Activated effector memory CD4-positive, alpha-beta T cell treated with anti-CD3 and anti-CD28 coated beads, Interleukin-2, amount 50 U/mL, for 16 hours (primary cell): ENCODE data around the gene REX1BD.

ENCODE experiments used
- DNase-seq: peaks from one replicate; pipeline ENCODE4 v3.0.0-alpha.2; 2020

REX1BD gene

DNA sequence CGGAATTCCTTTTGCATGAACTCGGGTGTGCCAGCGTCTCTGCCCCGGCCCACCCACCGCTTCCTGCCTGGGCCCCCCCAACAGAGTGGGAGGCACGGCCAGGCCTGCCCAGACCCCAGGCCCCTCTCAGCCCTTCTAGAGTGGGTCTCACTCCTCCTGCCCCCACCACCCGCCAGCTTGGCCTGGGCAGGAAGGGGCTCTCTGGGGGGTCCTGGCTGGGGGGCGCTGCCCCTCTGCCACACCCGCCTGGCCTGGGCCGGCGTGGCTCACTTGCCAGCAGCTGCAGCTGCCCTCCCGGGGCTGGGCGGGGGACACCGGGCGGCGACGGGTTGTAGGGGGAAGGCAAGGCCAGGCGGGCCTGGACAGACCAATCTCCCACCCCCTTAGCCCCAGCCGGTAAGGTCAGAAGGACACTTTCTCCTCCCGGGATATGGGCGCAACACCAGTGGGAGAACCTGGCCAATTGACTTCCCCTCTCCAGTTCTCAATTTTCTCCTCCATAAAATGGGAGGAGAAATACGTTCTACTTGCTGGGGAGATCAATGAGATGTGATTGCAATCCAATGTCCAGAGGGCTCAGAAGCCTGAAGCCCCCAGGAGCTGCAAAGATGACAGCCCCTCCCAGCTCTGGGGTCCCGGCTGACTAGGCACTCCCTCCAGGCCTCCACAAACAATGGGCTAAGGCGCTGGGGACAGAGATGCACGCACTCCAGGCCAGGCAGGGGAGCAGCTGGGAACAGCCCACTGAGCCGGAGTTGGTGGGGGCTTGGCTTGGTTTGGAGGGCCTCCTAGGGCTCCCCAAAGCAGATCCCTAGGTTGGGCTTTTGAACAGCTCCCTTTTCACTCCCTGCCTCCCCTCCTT is 15.6 kb downstream of the REX1BD start:
- no peak for DNase-seq

DNA sequence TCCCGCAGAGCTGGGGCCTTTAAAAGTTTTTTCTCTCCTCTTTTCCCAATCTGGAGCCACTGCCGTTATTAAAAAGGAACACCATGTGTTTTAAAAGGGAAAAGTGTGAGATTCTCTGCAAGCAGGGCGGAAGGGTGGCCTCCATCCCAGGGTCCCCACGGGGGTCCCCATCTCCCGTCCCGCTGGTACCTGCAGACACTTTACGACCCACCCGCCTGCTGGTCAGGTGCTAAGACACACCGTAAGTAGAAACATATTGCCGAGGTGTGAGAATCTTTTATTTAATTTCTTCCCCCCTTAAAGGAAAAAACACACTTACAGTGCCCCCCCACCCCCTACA is 16.2 kb downstream of the REX1BD start:
- no peak for DNase-seq

DNA sequence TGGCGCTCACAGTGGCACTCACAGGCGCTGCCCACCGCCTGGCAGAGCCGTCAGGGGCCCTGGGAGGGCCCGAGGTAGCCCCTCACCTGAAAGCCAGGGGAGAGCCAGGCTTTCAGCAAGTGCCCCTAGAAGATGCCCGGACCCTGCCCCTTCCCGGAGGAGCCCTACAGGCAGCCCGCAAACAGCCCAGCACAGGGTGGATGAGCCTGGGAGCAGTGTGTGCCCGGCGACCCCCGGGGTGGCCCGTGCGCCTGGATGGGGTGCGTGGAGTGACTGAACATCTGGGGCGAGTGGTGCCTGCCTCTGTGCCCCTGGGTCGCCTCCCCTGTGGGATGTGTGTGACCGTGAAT is 16.6 kb downstream of the REX1BD start:
- DNase-seq: no peak

DNA sequence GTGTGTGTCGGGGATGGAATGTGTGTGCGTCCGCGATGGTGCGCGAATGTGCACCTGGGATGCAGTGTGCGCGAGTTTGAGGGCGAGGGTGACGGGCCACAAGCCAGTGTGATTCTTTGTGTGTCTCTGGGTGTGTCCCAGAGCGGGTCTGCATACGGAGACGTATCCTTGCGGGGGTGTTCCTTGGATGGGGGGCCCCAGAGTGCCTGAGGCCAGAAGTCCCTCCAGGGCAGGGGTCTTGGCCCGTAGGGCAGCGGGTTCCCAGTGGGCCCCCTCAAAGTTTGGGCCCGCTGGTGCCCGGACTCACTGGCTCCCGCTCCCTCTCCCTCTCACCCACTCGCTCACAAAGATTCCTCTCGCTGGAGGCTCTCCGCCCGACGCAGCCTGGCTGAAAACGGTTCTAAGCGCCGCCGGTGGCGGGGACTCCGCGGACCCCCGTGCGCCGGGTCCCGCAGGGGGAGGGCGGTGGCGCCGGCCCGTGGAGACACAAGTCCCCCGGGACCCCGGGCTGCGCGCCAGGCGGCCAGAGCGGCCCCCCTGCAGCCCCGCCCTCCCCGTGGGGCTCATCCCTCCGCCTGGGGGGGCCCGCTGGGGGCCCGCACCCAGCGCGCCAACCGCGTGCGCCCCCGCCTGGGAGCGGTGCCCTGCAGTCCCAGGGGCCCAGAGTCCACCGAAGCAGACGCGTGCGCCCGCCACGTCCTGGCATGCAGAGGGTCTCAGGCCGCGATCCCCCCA is 17.1 kb downstream of the REX1BD start:
- DNase-seq: no peak

DNA sequence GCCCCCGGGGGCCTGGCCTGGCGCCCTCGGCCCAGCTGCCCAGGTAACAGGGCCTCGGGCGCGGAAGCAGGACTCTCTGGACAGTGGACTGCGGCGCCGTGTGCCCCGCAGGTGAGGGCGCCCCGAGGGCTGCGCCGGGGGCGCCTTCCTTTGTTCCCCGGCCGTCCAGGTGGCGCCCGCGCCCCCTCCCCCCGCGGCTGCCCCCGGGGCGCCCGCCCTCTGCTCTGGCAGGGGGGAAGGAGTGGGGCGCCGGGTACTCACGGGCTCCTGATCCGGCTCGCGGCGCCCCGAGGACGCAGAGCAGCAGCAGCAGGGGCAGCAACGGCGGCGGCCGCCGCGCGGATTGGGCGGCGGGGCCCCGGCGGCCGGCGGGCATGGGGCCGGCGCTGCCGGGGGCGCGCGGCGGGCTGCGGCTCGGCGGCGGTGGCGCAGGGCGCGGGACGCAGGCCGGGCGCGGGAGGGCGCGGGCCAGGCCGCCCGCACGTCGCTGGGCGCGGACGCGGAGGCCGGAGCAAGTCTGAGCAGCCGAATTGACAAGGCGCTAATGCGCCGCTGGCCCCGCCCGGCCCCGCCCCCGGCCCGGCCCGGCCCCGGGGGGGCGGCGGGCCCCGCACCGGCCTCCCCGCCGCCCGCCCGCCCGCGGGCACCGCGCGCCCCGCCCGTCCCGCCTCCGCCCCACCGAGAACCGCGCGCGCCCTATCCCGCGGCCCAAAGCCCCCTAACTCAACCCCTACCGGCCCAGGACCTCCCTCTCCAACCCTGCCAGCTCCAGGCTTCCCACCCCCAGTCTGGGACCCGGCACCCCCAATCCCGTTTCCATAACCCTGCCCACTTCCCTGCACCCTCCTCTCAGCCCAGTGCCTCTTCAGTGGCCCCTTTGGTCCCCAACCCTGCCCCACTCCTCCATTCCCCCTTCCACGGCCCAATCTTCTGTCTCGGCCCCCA is 18.0 kb downstream of the REX1BD start, which contains the start of gene CRLF1:
Gene CRLF1, minus strand, starts transcription at position 519 of the 945 bp plus-strand sequence. Its CDS starts 143 bp downstream, at position 376.
- no peak for DNase-seq

DNA sequence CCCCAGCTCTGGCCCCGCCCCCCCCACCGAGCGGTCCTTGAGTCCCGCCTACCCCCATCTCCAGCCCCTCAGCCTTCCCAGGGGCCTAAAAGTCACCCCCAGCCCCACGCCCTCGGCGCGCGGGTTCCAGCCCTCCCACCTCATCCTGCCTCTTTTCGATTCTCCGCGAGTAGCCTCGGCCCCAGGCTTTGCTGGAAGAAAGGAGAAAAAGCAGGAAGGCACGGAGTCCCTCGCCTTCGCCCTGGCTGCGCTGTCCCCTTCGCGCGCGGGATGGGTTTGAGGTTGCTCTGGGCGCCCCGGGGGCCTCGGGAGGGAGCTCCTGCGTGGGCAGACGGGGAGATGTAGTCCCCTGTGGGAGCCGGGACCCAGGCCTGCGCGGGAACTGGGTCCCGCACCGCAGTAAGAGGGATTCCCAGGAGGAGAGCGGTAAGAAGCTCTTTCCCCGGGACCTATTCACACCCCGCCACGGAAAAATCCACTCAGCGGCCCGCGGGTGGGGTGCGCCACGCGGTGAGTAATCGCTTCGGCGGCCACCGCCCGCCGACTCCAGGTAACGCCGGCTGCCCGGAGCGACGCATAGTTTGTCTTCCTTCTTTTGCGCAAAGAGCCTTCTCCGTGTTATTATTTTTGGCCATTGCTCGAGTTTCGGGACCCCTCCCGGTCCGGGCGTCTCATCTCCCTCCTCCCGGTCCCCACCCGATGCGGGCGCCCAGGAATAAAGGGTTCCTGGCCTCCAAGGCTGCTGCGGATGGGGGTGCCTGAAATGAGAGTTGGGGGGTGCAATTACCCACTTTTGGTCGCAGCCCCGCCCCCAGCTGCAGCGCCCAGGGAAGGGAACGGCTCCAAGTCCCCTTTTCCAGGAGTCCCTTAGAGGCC is 18.9 kb downstream of the REX1BD start:
- peak; percentile 77 for DNase-seq

DNA sequence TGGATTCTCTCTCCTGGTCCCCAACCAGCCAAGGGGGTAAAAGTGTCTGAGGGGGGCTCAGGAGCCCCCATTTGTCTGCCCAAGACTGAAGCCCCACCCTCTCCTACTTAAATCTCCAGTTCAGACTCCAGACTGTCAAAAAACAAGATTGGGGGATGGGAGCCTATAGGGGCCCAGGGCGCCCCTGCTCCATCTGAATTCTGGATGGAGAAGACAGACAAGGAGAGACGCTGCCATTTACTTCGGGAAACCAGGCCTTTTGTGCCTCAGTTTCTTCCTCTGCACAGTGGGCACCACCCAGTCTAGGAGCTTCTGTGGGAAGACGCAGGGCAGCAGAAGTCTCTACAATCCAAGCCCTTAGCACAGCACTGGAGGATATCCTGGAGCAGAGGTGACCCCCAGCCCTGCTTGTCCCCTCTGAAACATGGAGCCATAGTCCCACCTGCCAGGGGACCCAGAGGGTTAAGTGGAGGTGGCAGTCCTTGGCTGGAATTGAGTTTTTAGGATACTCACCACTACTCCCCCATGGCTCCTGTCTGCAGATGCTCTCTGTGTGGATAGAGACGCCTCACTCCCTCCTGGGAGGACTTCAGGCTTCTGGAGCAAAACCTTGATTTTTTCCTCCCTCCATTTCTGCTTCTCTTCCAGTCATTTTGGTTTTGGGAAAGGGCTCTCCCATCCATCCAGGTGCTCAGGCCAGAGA is 19.7 kb downstream of the REX1BD start:
- no peak for DNase-seq

DNA sequence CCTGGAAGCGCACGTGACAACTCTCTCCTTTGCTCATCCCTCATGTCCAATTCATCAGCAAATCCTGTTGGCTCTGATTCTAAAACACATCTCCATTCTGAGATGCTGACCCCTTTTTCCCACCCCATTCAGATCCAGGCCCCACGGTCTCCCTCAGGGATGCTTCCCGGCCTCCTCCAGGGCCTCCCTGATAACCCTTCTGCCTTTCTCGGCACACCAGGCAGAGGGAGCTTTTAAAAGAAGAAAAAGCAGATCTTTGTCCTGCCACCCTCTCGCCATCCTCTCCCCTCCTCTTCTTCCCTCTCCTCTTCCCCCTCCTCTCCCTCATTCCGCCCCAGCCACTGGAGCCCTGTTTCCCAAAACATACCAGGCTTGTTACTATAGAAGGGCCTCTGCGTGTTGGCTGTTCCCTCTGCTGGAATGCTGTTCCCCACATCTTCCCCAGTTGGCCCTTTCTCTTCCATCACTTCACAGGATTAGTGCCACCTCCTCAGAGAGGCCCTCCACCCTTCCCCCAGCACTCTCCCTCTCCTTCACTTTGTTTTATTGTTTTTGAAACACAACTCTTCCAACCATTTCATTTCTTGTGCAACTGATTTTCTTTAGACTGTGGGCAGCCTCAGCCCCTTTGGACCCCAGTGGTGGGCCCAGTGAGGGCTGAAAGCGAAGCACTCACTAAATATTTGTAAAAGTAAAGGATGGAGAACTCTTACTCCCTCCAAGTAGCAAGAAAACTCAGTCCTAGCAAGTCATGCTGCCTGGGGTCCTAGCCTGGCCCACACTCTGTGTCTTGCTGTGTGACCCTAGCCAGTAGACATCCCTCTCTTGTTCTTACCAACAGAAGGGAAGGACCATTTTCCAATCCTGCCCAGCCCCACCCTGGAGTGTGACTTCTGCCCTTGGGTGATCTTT is 20.5 kb downstream of the REX1BD start:
- DNase-seq: no peak

DNA sequence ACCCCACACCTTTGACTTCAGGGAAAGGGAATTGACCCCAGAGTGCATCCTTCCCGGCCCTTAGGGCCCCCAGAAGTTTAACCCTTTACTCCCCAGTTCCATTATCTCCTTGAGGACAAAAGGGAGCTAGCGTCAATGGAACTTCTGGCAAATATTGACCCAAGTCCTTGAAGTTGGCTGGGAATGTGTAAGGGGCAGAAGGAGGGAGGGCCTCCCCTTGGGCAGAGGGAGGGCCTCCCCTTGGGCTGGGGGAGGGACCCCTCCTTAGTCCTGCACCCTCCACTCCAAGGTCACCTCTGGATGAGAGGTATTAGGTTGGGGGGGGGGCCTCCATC is 21.1 kb downstream of the REX1BD start:
- DNase-seq: no peak

DNA sequence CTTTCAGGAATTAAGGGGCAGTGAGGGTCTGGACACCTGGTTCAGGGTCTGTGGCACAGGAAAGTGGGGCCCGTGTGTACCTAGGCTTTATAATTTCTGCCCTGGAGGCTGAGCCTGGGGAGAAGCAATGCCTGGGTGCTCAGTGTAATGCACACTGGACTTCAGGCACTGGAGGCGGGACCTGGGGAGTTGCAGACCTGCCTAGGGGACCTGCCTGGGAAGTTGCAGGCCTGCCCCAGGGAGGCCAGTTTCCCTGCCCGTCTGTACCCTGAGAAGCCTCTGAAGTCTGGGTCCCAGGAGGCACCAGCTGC is 21.6 kb downstream of the REX1BD start:
- no peak for DNase-seq

DNA sequence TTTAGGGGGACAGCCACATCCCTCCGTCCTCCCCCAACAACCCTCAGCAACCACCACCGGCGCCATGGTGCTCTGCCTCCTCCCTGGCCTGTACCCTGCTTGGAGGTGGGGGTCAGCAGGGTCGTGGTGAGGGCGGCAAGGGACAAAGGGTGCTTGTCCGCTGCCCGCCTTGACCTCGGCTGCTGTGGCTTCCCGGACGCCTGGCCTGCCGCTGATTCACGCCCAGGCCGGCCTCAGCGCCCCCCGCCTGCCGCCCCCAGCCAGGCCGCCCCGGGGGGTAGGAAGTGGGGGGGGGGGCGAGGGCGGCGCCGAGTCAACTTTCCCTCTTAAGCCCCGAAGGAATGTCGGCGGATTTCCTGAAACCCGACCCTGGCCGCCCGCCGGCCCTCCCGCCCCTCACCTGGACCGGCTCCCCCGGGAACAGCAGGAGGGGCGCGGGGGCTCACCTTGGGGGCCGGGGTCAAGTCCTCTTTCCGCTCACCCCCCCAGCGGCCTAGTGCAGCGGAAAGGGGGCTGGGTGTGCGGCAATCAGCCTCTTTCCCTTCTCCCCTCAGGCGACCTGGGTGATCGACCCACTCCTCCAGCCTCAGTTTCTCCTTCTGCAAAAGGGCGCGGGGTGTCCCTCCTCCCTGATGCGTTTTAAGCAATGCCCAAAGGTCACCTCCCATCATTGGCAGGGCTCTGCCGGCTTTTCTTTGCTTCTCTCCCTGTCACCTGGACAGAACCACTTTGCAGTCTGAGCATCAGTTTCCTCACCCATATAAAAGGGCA is 22.1 kb downstream of the REX1BD start:
- DNase-seq: no peak

DNA sequence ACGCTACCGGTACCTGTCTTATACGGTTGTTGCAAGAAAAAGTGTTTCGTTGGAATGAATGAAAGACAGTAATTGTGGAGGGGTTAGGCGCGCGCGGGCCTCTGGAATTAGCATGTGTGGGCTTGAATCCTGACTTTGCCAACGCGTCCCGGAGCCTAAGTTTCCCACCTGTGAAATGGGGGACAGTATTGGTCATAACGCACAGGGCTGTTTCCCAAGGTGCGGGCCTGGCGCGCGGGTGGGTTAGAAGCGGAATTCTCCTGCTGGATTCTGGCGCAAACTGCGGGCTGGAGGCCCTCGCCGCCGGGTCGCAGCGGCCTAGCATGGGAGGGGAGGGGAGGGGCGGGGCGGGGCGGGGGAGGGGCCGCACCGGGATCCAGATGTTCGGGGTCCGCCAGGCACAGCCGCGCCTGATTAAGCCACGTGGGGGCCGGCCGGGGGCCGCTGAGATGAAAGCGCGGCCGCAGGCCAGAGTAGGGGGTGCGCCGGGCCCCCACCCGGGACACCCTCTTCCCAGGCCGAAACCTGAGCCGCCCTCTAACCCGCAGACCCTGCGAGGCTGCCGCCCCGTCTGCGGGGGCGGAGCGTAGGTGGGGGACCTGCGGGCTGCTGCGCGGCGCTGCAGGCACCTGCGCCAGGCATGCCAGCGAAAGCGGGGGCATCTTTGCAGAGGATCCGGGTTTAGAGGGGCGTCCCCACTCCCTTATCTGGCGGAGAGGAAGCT is 22.9 kb downstream of the REX1BD start:
- peak; percentile 71 for DNase-seq

DNA sequence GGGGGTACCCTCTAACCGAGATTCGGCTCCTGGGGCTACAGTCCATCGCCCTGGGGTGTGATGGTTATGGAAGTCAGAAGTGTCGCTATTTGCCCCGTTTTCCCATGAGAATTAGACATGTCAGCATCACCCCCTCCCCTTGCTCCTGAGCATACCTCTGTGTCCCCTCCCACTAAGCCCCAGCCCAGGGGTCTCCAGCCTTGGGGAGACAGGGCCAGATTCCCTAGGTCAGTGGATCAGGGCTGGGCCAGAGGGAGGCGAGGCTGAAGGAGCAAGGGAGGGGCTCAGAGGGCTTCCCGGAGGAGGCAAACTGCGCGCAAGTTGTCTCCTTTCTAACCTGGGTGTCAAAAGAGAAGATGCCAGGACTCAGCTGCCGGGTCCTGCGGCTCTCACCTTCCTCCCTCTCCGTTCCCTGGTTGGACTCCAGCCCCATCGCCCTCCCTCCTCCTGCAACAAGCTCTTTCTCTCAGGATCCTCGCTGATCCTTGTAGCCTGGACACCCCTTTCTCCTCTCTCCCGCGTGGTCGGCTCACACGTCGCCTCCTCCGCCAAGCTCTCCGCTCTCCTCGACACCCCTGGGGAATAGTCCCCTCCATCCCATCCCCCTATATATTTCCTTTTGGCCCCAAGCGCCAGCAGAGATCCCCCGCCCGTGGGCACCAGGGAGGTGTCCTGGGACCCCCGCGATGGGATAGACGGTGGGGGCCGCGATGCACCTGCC is 23.6 kb downstream of the REX1BD start:
- DNase-seq: no peak

DNA sequence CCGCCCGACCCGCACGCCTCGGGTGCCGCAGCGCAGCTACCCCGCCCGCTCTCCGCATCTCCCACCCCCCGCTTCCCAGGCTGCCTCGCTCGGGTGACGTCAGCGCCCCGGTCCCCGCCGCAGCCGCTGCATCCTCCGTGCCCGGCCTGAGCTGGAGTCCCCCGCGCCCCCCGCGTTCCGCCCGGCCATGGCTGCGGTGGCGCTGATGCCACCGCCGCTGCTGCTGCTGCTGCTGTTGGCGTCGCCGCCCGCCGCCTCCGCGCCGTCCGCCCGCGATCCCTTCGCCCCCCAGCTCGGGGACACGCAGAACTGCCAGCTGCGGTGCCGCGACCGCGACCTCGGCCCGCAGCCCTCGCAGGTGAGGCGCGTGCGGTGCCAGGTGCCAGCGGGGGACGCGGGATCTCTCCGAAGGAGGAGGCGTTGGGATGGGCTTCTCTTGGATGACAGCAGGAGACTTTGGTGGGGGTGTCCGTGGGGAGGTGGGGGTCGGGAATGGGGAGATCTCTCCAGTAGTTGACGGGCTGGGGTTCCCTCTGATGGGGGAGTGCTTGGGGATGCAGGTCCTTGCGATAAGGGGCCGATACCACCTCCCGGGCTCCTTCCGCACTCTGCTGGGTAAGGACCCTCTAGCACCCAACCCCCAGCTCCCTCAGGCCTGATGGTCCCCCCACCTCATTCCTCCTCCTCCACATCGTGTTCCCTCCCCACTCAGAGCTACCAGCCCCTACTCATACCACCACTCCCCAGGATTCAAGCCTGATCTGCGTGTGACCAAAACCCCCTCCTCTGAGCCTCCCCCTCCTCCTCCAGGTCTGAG is 24.4 kb downstream of the REX1BD start, which contains the start of gene TMEM59L:
Gene TMEM59L, plus strand, starts transcription at position 99 of the 817 bp plus-strand sequence. Its CDS starts 89 bp downstream, at position 188.
- peak; percentile 83 for DNase-seq

DNA sequence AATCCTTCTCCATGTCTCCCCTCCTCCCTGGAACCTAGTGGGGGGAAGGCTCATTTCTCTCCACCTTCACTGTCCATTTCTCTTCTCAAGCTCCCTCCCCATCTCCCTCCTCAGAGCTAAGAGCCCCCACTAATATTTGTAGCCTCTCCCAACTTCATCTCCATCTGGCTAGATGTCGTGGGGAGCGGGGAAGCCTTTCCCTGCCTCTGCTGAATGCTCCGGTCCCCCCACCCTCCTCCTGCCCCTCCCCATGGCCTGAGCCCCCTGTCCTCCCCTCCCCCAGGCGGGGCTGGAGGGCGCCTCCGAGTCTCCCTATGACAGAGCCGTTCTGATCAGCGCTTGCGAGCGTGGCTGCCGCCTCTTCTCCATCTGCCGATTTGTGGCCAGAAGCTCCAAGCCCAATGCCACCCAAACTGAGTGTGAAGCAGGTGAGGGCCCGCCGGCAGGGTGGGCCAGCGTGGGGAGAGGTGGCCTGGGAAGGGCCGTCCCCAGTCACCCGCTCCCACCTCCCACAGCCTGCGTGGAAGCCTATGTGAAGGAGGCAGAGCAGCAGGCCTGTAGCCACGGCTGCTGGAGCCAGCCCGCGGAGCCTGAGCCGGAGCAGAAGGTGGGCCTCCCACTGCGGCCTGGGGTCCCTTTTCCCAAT is 25.1 kb downstream of the REX1BD start:
- no peak for DNase-seq

DNA sequence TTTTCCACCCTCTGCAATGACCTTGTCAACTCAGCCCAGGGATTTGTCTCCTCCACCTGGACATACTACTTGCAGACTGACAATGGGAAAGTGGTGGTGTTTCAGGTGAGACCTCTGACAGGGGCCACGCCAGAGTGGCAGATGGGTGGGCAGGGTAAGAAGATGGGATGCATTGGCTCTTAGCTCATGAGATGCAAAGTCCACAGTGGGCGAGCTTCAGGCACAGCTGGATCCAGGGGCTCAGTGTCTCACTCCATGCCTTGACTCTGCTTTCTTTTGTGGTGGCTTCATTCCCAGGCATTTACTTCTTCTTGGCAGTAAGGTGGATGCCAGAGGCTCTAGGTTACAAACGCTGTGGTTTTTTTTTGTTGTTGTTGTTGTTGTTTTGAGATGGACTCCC is 27.4 kb downstream of the REX1BD start:
- no peak for DNase-seq

DNA sequence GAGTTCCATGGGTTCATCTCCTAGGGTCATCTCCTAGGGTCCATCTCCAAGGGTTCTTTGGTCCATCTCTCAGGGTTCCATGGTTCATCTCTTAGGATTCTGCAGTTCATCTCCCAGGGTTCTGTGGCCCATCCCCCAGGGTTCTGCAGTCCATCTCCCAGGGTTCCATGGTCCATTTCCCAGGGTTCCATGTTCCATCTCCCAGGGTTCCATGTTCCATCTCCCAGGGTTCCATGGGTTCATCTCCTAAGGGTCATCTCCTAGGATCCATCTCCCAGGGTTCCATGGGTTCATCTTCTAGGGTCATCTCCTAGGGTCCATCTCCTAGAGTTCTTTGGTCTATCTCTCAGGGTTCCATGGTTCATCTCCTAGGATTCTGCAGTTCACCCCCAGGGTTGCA is 29.0 kb downstream of the REX1BD start:
- no peak for DNase-seq
